Psoas muscle (tissue), 8 donors: ENCODE data around the gene FAM222B. TPM values are rescaled to one million over a fixed set of nuclear protein-coding genes. Genes with fewer than 3 reads are reported as not detected.

Source experiments
- ATAC-seq, 4 donors: fragments of 200-7000 bp; cut with Tn5 transposase; one replicate each; pipeline ENCODE4 v1.9.1; 2020; ENCODE audit warnings: moderate library complexity in 3 of 4, mild to moderate bottlenecking in 2 of 4
- DNase-seq, 2 donors: peaks; one replicate each; pipeline ENCODE4 v3.0.0-alpha.2; 2020
- H3K27ac ChIP-seq: fragments of 200-600 bp; one replicate; pipeline ENCODE4 v1.8.0; 2022
- H3K27me3 ChIP-seq, 3 donors: fragments of 200-600 bp in 1 of 3; one replicate each; pipeline versions ENCODE4 v1.6.1 to v1.8.0; 2013 to 2022; ENCODE audit warnings: low read length in 2 of 3, mild to moderate bottlenecking in 2 of 3, moderate library complexity in 1 of 3; ENCODE audit not compliant: insufficient read depth in 3 of 3
- H3K36me3 ChIP-seq, 2 donors: fragments of 200-600 bp in 1 of 2; one replicate each; pipeline versions ENCODE4 v1.6.1 to v1.8.0; 2013 to 2022; ENCODE audit warnings: low read depth in 1 of 2, mild to moderate bottlenecking in 1 of 2, moderate library complexity in 1 of 2; ENCODE audit not compliant: insufficient read depth in 1 of 2
- H3K4me1 ChIP-seq: fragments of 200-600 bp; one replicate; pipeline ENCODE4 v1.8.0; 2022
- H3K4me3 ChIP-seq: fragments of 200-600 bp; one replicate; pipeline ENCODE4 v1.8.0; 2022; ENCODE audit warnings: mild to moderate bottlenecking
- H3K9me3 ChIP-seq: fragments of 200-600 bp; one replicate; pipeline ENCODE4 v1.8.0; 2022
- WGBS, 3 donors: extraction: QIAGEN DNeasy Blood & Tissue Kit; methylation state at CpG; one replicate each; pipeline versions ENCODE4 v1.1.6 to v1.1.7; 2013; 5-methylcytosine and 5-hydroxymethylcytosine counted together
- intact Hi-C, 2 donors: fragments of 100-400 bp; cut with DNase I; formaldehyde crosslinking; loops; one replicate each; pipeline versions ENCODE4 v1.11.0 to v1.14.2; 2022
- polyA plus RNA-seq, 3 donors: library from polyadenylated mRNA; stranded (reverse); fragments of 200-250 nt; gene quantifications; one replicate each; pipeline ENCODE4 v1.2.3, GENCODE V29; 2013
- total RNA-seq, 4 donors: library from RNA; stranded (reverse); fragmentation: NEBNext Ultra II Directional in 2 of 4; extraction: Animal tissue kit (Norgen Biotek cat#: 25700) in 2 of 4; gene quantifications; one replicate each; pipeline versions ENCODE4 v1.2.1 to v1.2.4, GENCODE V29; 2021 to 2023
- TF ChIP-seq, protein P1 (sequence below): fragments of 200-600 bp; IDR thresholded peaks from one replicate; pipeline ENCODE4 v1.8.0; 2022; ENCODE audit warnings: antibody characterized with exemption
- donor health status: healthy with polysubstance abuse.
- donor health status: DM: no; HTN: no; CAD: no; lungs with moderate emphysema.
- donor health status: Bipolar disorder and iron deficiency.
- donor health status: healthy.
- donor health status: DM: yes; HTN: yes; CAD: no.
- donor health status: DM: no; HTN: no; CAD: no.
- donor health status: DM: no; HTN: no; CAD: no.
- donor health status: DM: yes; HTN: yes; CAD: no.

Gene FAM222B
- total and polyA plus RNA-seq, 7 donors, result 22.4 to 66.2 (median 32.2) TPM

DNA sequence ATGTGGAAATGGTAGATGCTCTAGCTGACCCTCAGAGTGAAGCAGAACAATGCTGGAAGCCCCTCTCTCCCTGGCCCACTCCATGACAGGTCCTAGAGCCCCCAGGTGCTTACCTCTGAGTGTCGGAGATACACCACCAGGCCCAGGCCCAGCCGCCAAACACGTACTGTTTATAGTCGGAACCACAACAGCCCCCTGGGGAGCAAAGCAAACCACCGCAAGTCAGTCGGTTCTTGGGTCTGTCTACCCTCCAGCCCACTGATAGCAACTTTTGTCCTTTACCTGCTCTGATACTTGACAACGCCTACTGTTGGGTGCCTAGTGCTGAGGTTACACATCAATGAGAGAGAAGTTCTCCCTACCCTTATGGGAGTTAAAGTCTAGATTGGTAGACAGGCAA is 46.2 kb upstream of the FAM222B start:
- Histone ChIP-seq H3K36me3 (peaks cover 0 to 34% of the 10 kb centered on the region in 2 donors), H3K9me3 (no peaks in the 10 kb centered on the region), H3K4me3 (no peak overlapping the region), H3K27ac (no peak overlapping the region), H3K4me1 (peaks cover 18% of the 10 kb centered on the region), H3K27me3 (no peaks in the 10 kb centered on the region)
- ATAC-seq (no peak), DNase-seq (no peak)
- TF ChIP-seq, protein P1, sequence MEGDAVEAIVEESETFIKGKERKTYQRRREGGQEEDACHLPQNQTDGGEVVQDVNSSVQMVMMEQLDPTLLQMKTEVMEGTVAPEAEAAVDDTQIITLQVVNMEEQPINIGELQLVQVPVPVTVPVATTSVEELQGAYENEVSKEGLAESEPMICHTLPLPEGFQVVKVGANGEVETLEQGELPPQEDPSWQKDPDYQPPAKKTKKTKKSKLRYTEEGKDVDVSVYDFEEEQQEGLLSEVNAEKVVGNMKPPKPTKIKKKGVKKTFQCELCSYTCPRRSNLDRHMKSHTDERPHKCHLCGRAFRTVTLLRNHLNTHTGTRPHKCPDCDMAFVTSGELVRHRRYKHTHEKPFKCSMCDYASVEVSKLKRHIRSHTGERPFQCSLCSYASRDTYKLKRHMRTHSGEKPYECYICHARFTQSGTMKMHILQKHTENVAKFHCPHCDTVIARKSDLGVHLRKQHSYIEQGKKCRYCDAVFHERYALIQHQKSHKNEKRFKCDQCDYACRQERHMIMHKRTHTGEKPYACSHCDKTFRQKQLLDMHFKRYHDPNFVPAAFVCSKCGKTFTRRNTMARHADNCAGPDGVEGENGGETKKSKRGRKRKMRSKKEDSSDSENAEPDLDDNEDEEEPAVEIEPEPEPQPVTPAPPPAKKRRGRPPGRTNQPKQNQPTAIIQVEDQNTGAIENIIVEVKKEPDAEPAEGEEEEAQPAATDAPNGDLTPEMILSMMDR, result no peak
- WGBS, 3 donors, result 88 to 94% (median 92%) methylated on average over 7 of the region's 7 CpGs
- intact Hi-C loops, result no loop called here

DNA sequence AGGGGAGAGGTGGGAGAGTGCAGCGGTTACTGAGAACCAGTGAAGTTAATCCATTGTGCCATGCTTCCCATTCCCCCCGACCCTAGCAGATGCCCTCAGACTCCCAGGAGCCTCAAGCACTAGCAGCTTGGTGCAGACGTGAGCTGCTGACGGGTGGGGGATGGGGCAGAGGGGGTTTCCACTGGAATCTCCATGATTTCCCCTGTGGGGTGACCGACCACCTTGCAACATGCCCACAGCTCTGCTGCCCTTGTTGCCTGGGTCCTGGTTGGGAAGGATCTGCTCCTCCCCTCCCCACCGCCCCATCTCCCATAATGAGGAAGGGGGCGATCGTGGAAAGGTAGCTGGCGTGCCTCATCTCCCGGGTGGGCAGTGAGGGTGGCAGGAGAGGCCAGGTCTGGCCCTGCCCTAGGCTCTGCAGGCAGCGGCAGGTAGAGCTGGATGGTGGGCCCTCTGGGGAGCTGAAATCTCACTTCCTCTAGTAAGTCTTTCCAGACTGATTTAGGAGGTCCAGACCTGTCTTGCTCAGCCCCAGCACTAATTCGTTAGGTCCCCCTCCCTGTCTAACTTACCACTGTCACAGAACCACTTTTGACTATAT is 45.4 kb upstream of the FAM222B start:
- 79 to 88% (median 87%) methylated on average over 12 of the region's 12 CpGs for WGBS, 3 donors
- no peak for DNase-seq
- no peaks in the 10 kb centered on the region for H3K27me3 ChIP-seq
- peaks cover 0 to 43% of the 10 kb centered on the region in 2 donors for H3K36me3 ChIP-seq
- intact Hi-C loops, result no loop called here
- no peaks in the 10 kb centered on the region for H3K9me3 ChIP-seq
- H3K4me3 ChIP-seq, result no peak overlapping the region
- TF ChIP-seq, protein P1, result no peak
- no peak for ATAC-seq
- peaks cover 13% of the 10 kb centered on the region for H3K4me1 ChIP-seq
- H3K27ac ChIP-seq, result no peak overlapping the region

DNA sequence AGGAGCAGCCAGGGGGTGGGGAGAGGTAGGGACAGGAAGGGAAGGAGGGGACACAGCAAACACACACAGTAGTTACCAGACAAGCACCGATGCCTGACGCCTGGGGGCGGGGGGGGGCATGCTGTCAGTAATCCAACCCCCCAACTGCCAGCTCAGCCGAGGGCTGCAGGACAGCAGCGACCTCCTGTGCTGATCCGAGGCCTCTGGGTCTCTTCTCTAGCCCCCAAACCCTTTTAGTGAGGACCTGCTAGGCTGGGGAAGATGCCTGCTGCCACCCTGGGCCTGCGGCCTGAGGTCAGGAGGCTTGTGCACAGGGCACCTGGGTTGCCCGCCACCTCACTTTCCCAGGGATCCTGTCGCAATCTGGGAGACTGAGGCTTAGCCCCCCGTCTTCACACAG is 43.4 kb upstream of the FAM222B start:
- 85 to 90% (median 85%) methylated on average over 10 of the region's 10 CpGs for WGBS, 3 donors
- Histone ChIP-seq H3K4me1 (no peaks in the 10 kb centered on the region), H3K27ac (no peak overlapping the region), H3K4me3 (no peak overlapping the region), H3K36me3 (peaks cover 5 to 63% of the 10 kb centered on the region in 2 donors), H3K9me3 (no peaks in the 10 kb centered on the region), H3K27me3 (no peaks in the 10 kb centered on the region)
- ATAC-seq (no peak), DNase-seq (no peak)
- TF ChIP-seq, protein P1, result no peak
- intact Hi-C loops, result no loop called here

DNA sequence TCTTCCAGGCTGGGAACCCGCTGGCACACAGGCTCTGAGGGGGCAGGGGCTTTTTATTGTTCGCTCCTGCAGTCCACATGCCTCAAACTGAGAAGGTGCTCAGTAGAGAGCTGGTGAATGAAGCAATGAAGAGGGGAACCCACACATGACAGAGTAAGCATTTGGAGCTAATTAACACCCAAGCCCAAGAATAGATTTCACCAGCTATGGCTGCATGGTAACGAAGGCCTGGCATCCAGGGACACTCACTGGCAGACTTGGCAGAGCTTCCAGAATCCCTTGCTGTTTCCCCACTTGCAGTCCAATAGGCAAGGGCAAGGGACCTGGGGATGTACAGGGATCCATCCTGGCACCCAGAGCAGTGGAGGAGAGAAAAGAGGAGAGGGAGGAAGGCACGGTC is 42.8 kb upstream of the FAM222B start:
- intact Hi-C loops, result no loop called here
- H3K4me3 ChIP-seq, result no peak overlapping the region
- DNase-seq, result no peak
- no peaks in the 10 kb centered on the region for H3K27me3 ChIP-seq
- no peak overlapping the region for H3K27ac ChIP-seq
- 90 to 91% (median 90%) methylated on average over 4 of the region's 4 CpGs for WGBS, 3 donors
- TF ChIP-seq, protein P1, result no peak
- H3K36me3 ChIP-seq, result peaks cover 5 to 69% of the 10 kb centered on the region in 2 donors
- H3K9me3 ChIP-seq, result no peaks in the 10 kb centered on the region
- no peak for ATAC-seq
- no peaks in the 10 kb centered on the region for H3K4me1 ChIP-seq
